Measurements from ENCODE around the gene LYPD6B. TPM values are rescaled to one million over a fixed set of nuclear protein-coding genes. Genes with fewer than 3 reads are reported as not detected.

The LYPD6B gene
- not detected for total RNA-seq
- polyA plus RNA-seq = not detected
- long read RNA-seq, donor 1 = 0 reads
- long read RNA-seq, donor 2 = 0 reads

- H3K27ac ChIP-seq = no peak within 1 kb of the TSS
- 1 to 3% (median 2%) methylated on average over 44 to 85 of the region's 85 CpGs for WGBS, 3 donors
- no peaks in the 10 kb centered on the region for H3K9me3 ChIP-seq
- H3K27me3 ChIP-seq (ENCODE audit: insufficient read depth in 3 of 3, low read length in 2 of 3) = peaks cover 0 to 44% (median 12%) of the 10 kb centered on the region in 3 donors
- intact Hi-C loops (cut with DNase I) = no loop called here
- no peak within 1 kb of the TSS for H3K4me3 ChIP-seq
- H3K4me1 ChIP-seq = no peaks in the 10 kb centered on the region
- no peak for ATAC-seq
- no peaks in the 10 kb centered on the region for H3K36me3 ChIP-seq (ENCODE audit: insufficient read depth in 1 of 2, low read depth in 1 of 2)
- DNase-seq = no peak
- no peak for TF ChIP-seq CTCF (IDR thresholded peaks at IDR 0.05)
Observed at GRCh38 chr2:149038442-149039212, at the start of gene LYPD6B. Gene LYPD6B (plus strand): TSS chr2:149038699. CDS start chr2:149130949, 92,250 bp downstream.

- intact Hi-C loops (cut with DNase I) = loop anchor here (5.0 to 10.0 kb wide), 6 partner anchors 348 to 1053 kb away; partner anchors contain the start of gene EPC2 (in 1 of the 2)
- TF ChIP-seq CTCF (IDR thresholded peaks at IDR 0.05) = peak; percentile 69
- H3K4me3 ChIP-seq = no peak overlapping the region
Observed at GRCh38 chr2:148989882-148990493, 48.5 kb upstream of the LYPD6B start.

GRCh38 chr2:148990968-148991367, 47.5 kb upstream of the LYPD6B start:
- no peaks in the 10 kb centered on the region for H3K9me3 ChIP-seq
- DNase-seq = no peak
- WGBS, 3 donors = 67 to 71% (median 70%) methylated on average over 6 of the region's 6 CpGs
- no peak for TF ChIP-seq CTCF (IDR thresholded peaks at IDR 0.05)
- no peaks in the 10 kb centered on the region for H3K36me3 ChIP-seq (ENCODE audit: insufficient read depth in 1 of 2, low read depth in 1 of 2)
- no peak overlapping the region for H3K4me3 ChIP-seq
- no peaks in the 10 kb centered on the region for H3K4me1 ChIP-seq
- no peak for ATAC-seq
- H3K27me3 ChIP-seq (ENCODE audit: insufficient read depth in 3 of 3, low read length in 2 of 3) = no peaks in the 10 kb centered on the region
- intact Hi-C loops (cut with DNase I) = loop anchor here (5.0 to 10.0 kb wide), 5 partner anchors 349 to 1054 kb away; partner anchors contain the start of gene EPC2 (in 1 of the 2)
- H3K27ac ChIP-seq = no peak overlapping the region

More at GRCh38 chr2:148989882-148990493, 48.5 kb upstream of the LYPD6B start:
- DNase-seq (no peak), ATAC-seq (peak; percentile 59 to 91 (median 78))
- WGBS, 3 donors = 31 to 41% (median 37%) methylated on average over 6 of the region's 6 CpGs
- no peaks in the 10 kb centered on the region for H3K9me3 ChIP-seq
- no peaks in the 10 kb centered on the region for H3K36me3 ChIP-seq (ENCODE audit: insufficient read depth in 1 of 2, low read depth in 1 of 2)
- no peaks in the 10 kb centered on the region for H3K4me1 ChIP-seq
- H3K27ac ChIP-seq = no peak overlapping the region
- H3K27me3 ChIP-seq (ENCODE audit: insufficient read depth in 3 of 3, low read length in 2 of 3) = no peaks in the 10 kb centered on the region

- no peak for TF ChIP-seq CTCF (IDR thresholded peaks at IDR 0.05)
- intact Hi-C loops (cut with DNase I) = loop anchor here (5.0 to 10.0 kb wide), 5 partner anchors 350 to 1055 kb away; partner anchors contain the start of gene EPC2 (in 1 of the 2)
Observed at GRCh38 chr2:148992448-148992847, 46.1 kb upstream of the LYPD6B start.

More at GRCh38 chr2:148992448-148992847, 46.1 kb upstream of the LYPD6B start:
- no peaks in the 10 kb centered on the region for H3K27me3 ChIP-seq (ENCODE audit: insufficient read depth in 3 of 3, low read length in 2 of 3)
- no peaks in the 10 kb centered on the region for H3K36me3 ChIP-seq (ENCODE audit: insufficient read depth in 1 of 2, low read depth in 1 of 2)
- DNase-seq (no peak), ATAC-seq (no peak)
- H3K4me3 ChIP-seq = no peak overlapping the region
- H3K4me1 ChIP-seq = no peaks in the 10 kb centered on the region
- no peaks in the 10 kb centered on the region for H3K9me3 ChIP-seq
- no peak overlapping the region for H3K27ac ChIP-seq
